ENCODE results near the gene COP1.

DNA sequence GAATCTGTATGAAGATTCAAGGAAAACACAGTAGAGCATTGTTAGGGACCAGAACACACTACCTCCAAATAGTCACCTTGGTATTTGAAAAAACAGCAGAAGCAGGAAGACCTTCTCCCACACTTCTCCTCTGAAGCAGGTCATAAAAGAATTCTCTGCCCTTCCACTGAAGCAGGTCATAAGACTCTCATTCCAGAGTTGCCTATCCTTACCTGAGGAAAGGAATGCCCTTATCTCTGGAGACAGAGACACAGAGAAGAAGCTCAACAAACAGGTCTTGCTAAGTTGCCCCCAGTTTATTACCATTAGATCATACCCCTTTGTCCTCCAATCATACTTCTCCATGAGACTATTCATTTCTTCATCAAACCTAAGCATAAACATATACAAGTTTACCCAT is 237.9 kb downstream of the COP1 start:
- TF ChIP-seq JUN (IDR thresholded peaks at IDR 0.05) (no peak), POLR2A (IDR thresholded peaks at IDR 0.05; ENCODE audit: low read length) (no peak), EHMT2 (IDR thresholded peaks at IDR 0.05; ENCODE audit: low read depth) (no peak), EP300 (IDR thresholded peaks at IDR 0.05) (no peak), HMGXB4 (CRISPR knock-in tag; IDR thresholded peaks at IDR 0.05; ENCODE audit: borderline replicate concordance) (no peak), NR3C1 (IDR thresholded peaks at IDR 0.05) (no peak), E2F6 (IDR thresholded peaks at IDR 0.05; ENCODE audit: borderline replicate concordance, low read depth) (no peak), RFX5 (IDR thresholded peaks at IDR 0.05) (no peak)
- TF ChIP-seq, protein P1, sequence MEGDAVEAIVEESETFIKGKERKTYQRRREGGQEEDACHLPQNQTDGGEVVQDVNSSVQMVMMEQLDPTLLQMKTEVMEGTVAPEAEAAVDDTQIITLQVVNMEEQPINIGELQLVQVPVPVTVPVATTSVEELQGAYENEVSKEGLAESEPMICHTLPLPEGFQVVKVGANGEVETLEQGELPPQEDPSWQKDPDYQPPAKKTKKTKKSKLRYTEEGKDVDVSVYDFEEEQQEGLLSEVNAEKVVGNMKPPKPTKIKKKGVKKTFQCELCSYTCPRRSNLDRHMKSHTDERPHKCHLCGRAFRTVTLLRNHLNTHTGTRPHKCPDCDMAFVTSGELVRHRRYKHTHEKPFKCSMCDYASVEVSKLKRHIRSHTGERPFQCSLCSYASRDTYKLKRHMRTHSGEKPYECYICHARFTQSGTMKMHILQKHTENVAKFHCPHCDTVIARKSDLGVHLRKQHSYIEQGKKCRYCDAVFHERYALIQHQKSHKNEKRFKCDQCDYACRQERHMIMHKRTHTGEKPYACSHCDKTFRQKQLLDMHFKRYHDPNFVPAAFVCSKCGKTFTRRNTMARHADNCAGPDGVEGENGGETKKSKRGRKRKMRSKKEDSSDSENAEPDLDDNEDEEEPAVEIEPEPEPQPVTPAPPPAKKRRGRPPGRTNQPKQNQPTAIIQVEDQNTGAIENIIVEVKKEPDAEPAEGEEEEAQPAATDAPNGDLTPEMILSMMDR (IDR thresholded peaks at IDR 0.05): no peak
- TF ChIP-seq, protein P2, sequence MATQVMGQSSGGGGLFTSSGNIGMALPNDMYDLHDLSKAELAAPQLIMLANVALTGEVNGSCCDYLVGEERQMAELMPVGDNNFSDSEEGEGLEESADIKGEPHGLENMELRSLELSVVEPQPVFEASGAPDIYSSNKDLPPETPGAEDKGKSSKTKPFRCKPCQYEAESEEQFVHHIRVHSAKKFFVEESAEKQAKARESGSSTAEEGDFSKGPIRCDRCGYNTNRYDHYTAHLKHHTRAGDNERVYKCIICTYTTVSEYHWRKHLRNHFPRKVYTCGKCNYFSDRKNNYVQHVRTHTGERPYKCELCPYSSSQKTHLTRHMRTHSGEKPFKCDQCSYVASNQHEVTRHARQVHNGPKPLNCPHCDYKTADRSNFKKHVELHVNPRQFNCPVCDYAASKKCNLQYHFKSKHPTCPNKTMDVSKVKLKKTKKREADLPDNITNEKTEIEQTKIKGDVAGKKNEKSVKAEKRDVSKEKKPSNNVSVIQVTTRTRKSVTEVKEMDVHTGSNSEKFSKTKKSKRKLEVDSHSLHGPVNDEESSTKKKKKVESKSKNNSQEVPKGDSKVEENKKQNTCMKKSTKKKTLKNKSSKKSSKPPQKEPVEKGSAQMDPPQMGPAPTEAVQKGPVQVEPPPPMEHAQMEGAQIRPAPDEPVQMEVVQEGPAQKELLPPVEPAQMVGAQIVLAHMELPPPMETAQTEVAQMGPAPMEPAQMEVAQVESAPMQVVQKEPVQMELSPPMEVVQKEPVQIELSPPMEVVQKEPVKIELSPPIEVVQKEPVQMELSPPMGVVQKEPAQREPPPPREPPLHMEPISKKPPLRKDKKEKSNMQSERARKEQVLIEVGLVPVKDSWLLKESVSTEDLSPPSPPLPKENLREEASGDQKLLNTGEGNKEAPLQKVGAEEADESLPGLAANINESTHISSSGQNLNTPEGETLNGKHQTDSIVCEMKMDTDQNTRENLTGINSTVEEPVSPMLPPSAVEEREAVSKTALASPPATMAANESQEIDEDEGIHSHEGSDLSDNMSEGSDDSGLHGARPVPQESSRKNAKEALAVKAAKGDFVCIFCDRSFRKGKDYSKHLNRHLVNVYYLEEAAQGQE (IDR thresholded peaks at IDR 0.05): no peak

Measured in A549 (cell line).